Hepatocyte (in vitro differentiated cells): ENCODE data around the gene AGXT.

Experiments
- EZH2 ChIP-seq: fragments of 200-600 bp; sonication (generic); IDR thresholded peaks from 2 replicates; pipeline ENCODE4 v1.6.1; 2016; ENCODE audit warnings: antibody characterized with exemption, mild to moderate bottlenecking, borderline replicate concordance
- EZH2phosphoT487 ChIP-seq: fragments of 200-600 bp; sonication (generic); IDR thresholded peaks from one replicate; pipeline ENCODE4 v1.6.1; 2018; ENCODE audit warnings: antibody characterized with exemption, mild to moderate bottlenecking, low read depth, moderate library complexity; ENCODE audit not compliant: unreplicated experiment, severe bottlenecking
- TF ChIP-seq, protein P1 (sequence below): fragments of 200-600 bp; sonication (generic); IDR thresholded peaks from 2 replicates; pipeline ENCODE4 v1.5.1; 2016; ENCODE audit warnings: antibody characterized with exemption, mild to moderate bottlenecking; ENCODE audit not compliant: poor library complexity

DNA sequence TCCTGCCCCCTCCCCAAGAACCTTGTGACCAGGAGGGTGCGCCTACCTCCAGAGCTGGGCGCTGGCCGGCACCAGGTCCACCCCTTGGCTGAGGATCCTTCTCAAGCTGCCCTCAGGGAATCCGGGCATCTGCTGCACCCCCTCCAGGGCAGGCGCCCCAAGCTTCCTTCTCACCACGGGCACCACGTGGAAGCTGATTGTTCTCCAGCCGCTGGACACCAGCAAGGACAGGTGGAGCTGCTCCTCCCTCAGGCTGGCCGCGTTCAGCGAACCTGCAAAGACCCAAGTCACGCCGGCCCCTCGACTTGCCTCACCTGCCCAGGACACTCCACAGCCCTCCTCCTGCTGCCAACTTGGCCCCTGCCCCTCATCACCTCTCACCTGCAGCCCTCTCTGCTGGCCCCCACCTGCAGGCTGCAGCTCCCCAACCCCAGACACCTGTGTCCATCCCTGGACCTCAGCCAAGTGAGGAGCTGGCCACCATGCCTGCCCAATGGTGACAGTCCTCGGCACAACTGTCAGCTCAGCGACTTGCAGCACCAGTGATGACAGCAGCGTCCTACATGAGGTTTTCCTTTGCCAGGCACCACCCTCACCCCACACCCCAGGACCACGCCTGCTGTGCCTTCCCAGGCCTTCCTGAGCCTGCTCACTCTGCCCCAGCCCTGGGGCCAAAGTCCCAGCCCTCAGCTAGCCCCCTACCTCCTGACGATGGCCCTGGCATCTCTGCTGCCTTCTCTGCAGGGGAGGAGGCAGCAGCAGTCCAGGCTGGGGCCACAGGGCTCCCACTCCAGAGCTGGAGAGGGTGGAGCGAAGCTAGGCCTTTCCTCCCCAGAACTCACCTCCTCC lies 23.1 kb downstream of the AGXT start:
- TF ChIP-seq, protein P1, sequence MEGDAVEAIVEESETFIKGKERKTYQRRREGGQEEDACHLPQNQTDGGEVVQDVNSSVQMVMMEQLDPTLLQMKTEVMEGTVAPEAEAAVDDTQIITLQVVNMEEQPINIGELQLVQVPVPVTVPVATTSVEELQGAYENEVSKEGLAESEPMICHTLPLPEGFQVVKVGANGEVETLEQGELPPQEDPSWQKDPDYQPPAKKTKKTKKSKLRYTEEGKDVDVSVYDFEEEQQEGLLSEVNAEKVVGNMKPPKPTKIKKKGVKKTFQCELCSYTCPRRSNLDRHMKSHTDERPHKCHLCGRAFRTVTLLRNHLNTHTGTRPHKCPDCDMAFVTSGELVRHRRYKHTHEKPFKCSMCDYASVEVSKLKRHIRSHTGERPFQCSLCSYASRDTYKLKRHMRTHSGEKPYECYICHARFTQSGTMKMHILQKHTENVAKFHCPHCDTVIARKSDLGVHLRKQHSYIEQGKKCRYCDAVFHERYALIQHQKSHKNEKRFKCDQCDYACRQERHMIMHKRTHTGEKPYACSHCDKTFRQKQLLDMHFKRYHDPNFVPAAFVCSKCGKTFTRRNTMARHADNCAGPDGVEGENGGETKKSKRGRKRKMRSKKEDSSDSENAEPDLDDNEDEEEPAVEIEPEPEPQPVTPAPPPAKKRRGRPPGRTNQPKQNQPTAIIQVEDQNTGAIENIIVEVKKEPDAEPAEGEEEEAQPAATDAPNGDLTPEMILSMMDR = no peak
- no peak for TF ChIP-seq EZH2
- no peak for TF ChIP-seq EZH2phosphoT487
